Heart left ventricle (tissue), 16 donors: ENCODE data around the gene FBXO42. TPM values are rescaled to one million over a fixed set of nuclear protein-coding genes. Genes with fewer than 3 reads are reported as not detected.

Source experiments
- ATAC-seq, 4 donors: fragments of 200-7000 bp; cut with Tn5 transposase; one replicate each; pipeline ENCODE4 v1.9.1; 2020 to 2022; ENCODE audit warnings: moderate library complexity in 4 of 4, mild to moderate bottlenecking in 3 of 4, moderate number of reproducible peaks in 1 of 4
- DNase-seq, 5 donors: peaks; one replicate each; pipeline ENCODE4 v3.0.0-alpha.2; 2020
- H3K27ac ChIP-seq, 12 donors: fragments of 200-600 bp; sonication (generic) in 4 of 12; one replicate each; pipeline versions ENCODE4 v1.5.0 to v1.8.0; 2016 to 2022; ENCODE audit warnings: mild to moderate bottlenecking in 2 of 12
- H3K27me3 ChIP-seq, 9 donors: fragments of 200-600 bp; sonication (generic) in 2 of 9; one replicate each; pipeline versions ENCODE4 v1.5.1 to v1.8.0; 2016 to 2022; ENCODE audit warnings: mild to moderate bottlenecking in 3 of 9
- H3K36me3 ChIP-seq, 9 donors: fragments of 200-600 bp; sonication (generic) in 2 of 9; one replicate each; pipeline versions ENCODE4 v1.5.0 to v1.8.0; 2018 to 2022; ENCODE audit warnings: mild to moderate bottlenecking in 2 of 9
- H3K4me1 ChIP-seq, 12 donors: fragments of 200-600 bp; sonication (generic) in 4 of 12; one replicate each; pipeline versions ENCODE4 v1.5.0 to v1.8.0; 2016 to 2022; ENCODE audit warnings: mild to moderate bottlenecking in 3 of 12
- H3K4me3 ChIP-seq, 12 donors: fragments of 200-600 bp; sonication (generic) in 4 of 12; one replicate each; pipeline versions ENCODE4 v1.5.0 to v1.8.0; 2017 to 2022; ENCODE audit warnings: mild to moderate bottlenecking in 9 of 12, moderate library complexity in 4 of 12
- H3K9me3 ChIP-seq, 12 donors: fragments of 200-600 bp; sonication (generic) in 4 of 12; one replicate each; pipeline versions ENCODE4 v1.5.0 to v1.8.0; 2016 to 2022; ENCODE audit warnings: mild to moderate bottlenecking in 1 of 12
- CTCF ChIP-seq, 12 donors: fragments of 200-600 bp; sonication (generic) in 4 of 12; IDR thresholded peaks; one replicate each; pipeline versions ENCODE4 v1.5.0 to v1.8.0; 2018 to 2022; ENCODE audit warnings: antibody characterized with exemption in 12 of 12, mild to moderate bottlenecking in 5 of 12
- POLR2A ChIP-seq, 2 donors: fragments of 450-650 bp; IDR thresholded peaks; one replicate each; pipeline ENCODE4 v1.6.1; 2017; ENCODE audit warnings: antibody characterized with exemption in 2 of 2, mild to moderate bottlenecking in 2 of 2, moderate library complexity in 2 of 2
- WGBS, 4 donors: extraction: QIAGEN DNeasy Blood & Tissue Kit in 2 of 4; methylation state at CpG; one replicate each; pipeline versions ENCODE4 v1.1.5 to v1.1.7; 2013 to 2018; 5-methylcytosine and 5-hydroxymethylcytosine counted together
- intact Hi-C, 10 donors: fragments of 100-400 bp; cut with DNase I; formaldehyde crosslinking; loops; one replicate each; pipeline versions ENCODE4 v1.11.1 to v1.14.2; 2022
- polyA plus RNA-seq, 2 donors: library from polyadenylated mRNA; stranded (reverse); fragments of 200-250 nt; gene quantifications; one replicate each; pipeline ENCODE4 v1.2.3, GENCODE V29; 2013
- total RNA-seq, 9 donors: library from RNA; depleted of rRNA in 2 of 9; stranded (reverse); fragments of >200 nt in 2 of 9; fragmentation: NEBNext Ultra II Directional in 3 of 9; extraction: Animal tissue kit (Norgen Biotek cat#: 25700) in 3 of 9; gene quantifications; one replicate each; pipeline versions ENCODE4 v1.1.0 to v1.2.4, GENCODE V29; 2016 to 2023
- donor health status: ischemic (EF 13 %, LVEDD 7.1; RV severe dilation, severe dysfunction).
- donor health status: healthy with polysubstance abuse.
- donor health status: DM: no; HTN: yes; CAD: no.
- donor health status: DM: no; HTN: no; CAD: no.
- donor health status: ischemic (EF 25% LVEDD 6.9; RV normal size, moderate dysfunction).
- donor health status: ischemic (EF 25% LVEDD 5.7; RV mildly dilated, moderate dysfunction).
- donor health status: healthy.
- donor health status: DM: yes; HTN: yes; CAD: no.
- donor health status: ischemic (EF 35%, LVEDD 5.7; RV mildly dilated, moderate dysfunction).
- donor health status: nonischemic (EF 11% LVEDD 7.7; RV severe dilation, severe dysfunction).
- donor health status: DM: yes; HTN: yes; CAD: no.
- donor health status: PGD.
- donor health status: ischemic (EF 29% LVEDD 5.4; RV normal size, mild dysfunction).
- donor health status: nonischemic (EF 23%, LVEDD 6.1; RV moderate dilation, normal function).

The FBXO42 gene
- total and polyA plus RNA-seq, 11 donors: 11.0 to 44.4 (median 20.1) TPM

- 61 to 92% (median 77%) methylated on average over 2 to 3 of the region's 3 CpGs for WGBS, 4 donors
- no peaks in the 10 kb centered on the region for H3K27me3 ChIP-seq
- ATAC-seq (no peak), DNase-seq (no peak)
- H3K9me3 ChIP-seq: no peaks in the 10 kb centered on the region
- no peak overlapping the region for H3K27ac ChIP-seq
- H3K4me3 ChIP-seq: no peak overlapping the region
- TF ChIP-seq POLR2A (IDR thresholded peaks at IDR 0.05): no peak
- TF ChIP-seq CTCF (IDR thresholded peaks at IDR 0.05): no peak
- H3K36me3 ChIP-seq: peaks cover 0 to 4% (median 0%) of the 10 kb centered on the region in 9 donors
- intact Hi-C loops: no loop called here
- peaks cover 0 to 3% (median 0%) of the 10 kb centered on the region in 12 donors for H3K4me1 ChIP-seq
Observed at GRCh38 chr1:16196874-16197273, 155.4 kb downstream of the FBXO42 start.

Other genes with a start within 250 kb of the FBXO42 start
- gene EPHA2, start 196.4 kb downstream of the FBXO42 start, total RNA-seq: 10 to 100 TPM in 8 of 9 donors, 1 to 10 TPM in 1; 7.6 to 34.7 (median 14.8) TPM
- gene EPHA2, start 196.4 kb downstream of the FBXO42 start, polyA plus RNA-seq: 10 to 100 TPM in 1 of 2 donors, 1 to 10 TPM in 1; 5.6 to 14.0 TPM
- gene ARHGEF19, start 139.8 kb downstream of the FBXO42 start, total RNA-seq: 1 to 10 TPM in 8 of 9 donors, under 1 TPM in 1; 0.97 to 3.8 (median 2.3) TPM
- 1 to 10 TPM in 1 of 2 donors, under 1 TPM in 1; 0.99 to 3.5 TPM for gene ARHGEF19, start 139.8 kb downstream of the FBXO42 start, polyA plus RNA-seq
- 1 to 10 TPM; 3.6 to 9.9 (median 5.7) TPM for gene CPLANE2, start 115.3 kb downstream of the FBXO42 start, total RNA-seq
- gene CPLANE2, start 115.3 kb downstream of the FBXO42 start, polyA plus RNA-seq: 1 to 10 TPM; 5.7 to 6.2 TPM
- 100 to 1,000 TPM in 3 of 9 donors, 10 to 100 TPM in 6; 57.4 to 130 (median 94.4) TPM for gene SZRD1, start 14.8 kb upstream of the FBXO42 start, total RNA-seq
- 100 to 1,000 TPM in 1 of 2 donors, 10 to 100 TPM in 1; 54.4 to 140 TPM for gene SZRD1, start 14.8 kb upstream of the FBXO42 start, polyA plus RNA-seq
- not detected for gene SPATA21, start 84.9 kb upstream of the FBXO42 start, total RNA-seq
- gene SPATA21, start 84.9 kb upstream of the FBXO42 start, polyA plus RNA-seq: under 1 TPM; 0.06 to 0.08 TPM
- 10 to 100 TPM; 10.7 to 53.0 (median 12.1) TPM for gene NECAP2, start 88.2 kb upstream of the FBXO42 start, total RNA-seq
- gene NECAP2, start 88.2 kb upstream of the FBXO42 start, polyA plus RNA-seq: 10 to 100 TPM; 11.2 to 19.7 TPM
- 1,000 to 10,000 TPM in 6 of 9 donors, 100 to 1,000 TPM in 1, not detected in 2; 364 to 3,776 (median 2,470) TPM for gene RNU1-1, start 161.8 kb upstream of the FBXO42 start, total RNA-seq
- not detected for gene RNU1-1, start 161.8 kb upstream of the FBXO42 start, polyA plus RNA-seq